OCI-LY7 (cell line): ENCODE results near the gene MAN1C1.

Experiments used
- EZH2phosphoT487 ChIP-seq: fragments of 200-600 bp; sonication (generic); IDR thresholded peaks from 2 replicates; pipeline ENCODE4 v1.6.1; 2018; ENCODE audit warnings: low read depth, borderline replicate concordance, mild to moderate bottlenecking, mixed run types, antibody characterized with exemption, low read length, moderate library complexity, mixed read lengths
- TF ChIP-seq, protein P1 (sequence below): fragments of 200-600 bp; sonication (generic); conservative IDR thresholded peaks from 2 replicates; pipeline ENCODE4 v1.5.1; 2014; ENCODE audit warnings: mild to moderate bottlenecking, antibody characterized with exemption, low read length, moderate library complexity, mixed read lengths

DNA sequence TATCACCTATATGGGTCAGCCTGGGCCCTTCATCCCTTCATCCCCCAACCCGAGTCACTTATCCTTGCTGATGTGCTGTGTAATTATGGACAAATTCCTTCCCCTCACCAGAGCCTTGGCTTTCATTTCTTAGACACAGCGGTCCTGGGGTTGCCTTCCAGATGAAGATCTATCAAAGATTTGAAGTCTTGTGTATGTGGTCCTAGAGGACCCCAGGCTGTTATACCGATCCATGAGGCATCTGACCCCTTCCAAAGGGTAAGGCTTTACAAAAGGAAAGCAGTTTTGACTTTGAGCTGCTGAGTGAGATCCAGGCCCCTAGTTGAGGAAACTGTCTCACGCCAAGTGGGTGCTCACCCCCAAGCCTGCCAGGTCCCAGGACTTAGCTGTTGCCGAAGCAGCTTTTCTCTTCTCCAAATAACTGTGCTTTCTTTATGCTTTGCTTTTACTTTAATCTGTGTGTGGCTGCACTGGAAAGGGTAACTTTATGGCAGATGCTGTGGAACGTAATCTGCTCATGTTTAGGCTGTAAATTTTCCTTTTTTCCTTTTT, 37.6 kb downstream of the MAN1C1 start:
- TF ChIP-seq, protein P1, sequence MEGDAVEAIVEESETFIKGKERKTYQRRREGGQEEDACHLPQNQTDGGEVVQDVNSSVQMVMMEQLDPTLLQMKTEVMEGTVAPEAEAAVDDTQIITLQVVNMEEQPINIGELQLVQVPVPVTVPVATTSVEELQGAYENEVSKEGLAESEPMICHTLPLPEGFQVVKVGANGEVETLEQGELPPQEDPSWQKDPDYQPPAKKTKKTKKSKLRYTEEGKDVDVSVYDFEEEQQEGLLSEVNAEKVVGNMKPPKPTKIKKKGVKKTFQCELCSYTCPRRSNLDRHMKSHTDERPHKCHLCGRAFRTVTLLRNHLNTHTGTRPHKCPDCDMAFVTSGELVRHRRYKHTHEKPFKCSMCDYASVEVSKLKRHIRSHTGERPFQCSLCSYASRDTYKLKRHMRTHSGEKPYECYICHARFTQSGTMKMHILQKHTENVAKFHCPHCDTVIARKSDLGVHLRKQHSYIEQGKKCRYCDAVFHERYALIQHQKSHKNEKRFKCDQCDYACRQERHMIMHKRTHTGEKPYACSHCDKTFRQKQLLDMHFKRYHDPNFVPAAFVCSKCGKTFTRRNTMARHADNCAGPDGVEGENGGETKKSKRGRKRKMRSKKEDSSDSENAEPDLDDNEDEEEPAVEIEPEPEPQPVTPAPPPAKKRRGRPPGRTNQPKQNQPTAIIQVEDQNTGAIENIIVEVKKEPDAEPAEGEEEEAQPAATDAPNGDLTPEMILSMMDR = no peak
- no peak for TF ChIP-seq EZH2phosphoT487
